MM.1S (cell line): ENCODE measurements around the gene UBE2F.

ENCODE experiments used
- CTCF ChIP-seq: fragments of 300-600 bp; sonication (generic); IDR thresholded peaks from 2 replicates; pipeline ENCODE4 v1.5.1; 2016; ENCODE audit warnings: antibody characterized with exemption, low read length, mixed read lengths
- EZH2phosphoT487 ChIP-seq: fragments of 300-600 bp; sonication (generic); IDR thresholded peaks from 2 replicates; pipeline ENCODE4 v1.6.1; 2018; ENCODE audit warnings: antibody characterized with exemption, low read length

- no peak for TF ChIP-seq CTCF
- TF ChIP-seq EZH2phosphoT487, result no peak
These were observed 73.2 kb downstream of the UBE2F start for GRCh38 chr2:238039985-238040384.
